ENCODE data around the gene PPIL6.
A peak's percentile ranks its signal among the peaks of the same experiment; 100 is the strongest.
"Not testable (repeated sequence)": the region's sequence is repeated elsewhere in the genome, so short reads cannot be mapped to it uniquely, and the experiment has no call there.

PPIL6 gene

DNA sequence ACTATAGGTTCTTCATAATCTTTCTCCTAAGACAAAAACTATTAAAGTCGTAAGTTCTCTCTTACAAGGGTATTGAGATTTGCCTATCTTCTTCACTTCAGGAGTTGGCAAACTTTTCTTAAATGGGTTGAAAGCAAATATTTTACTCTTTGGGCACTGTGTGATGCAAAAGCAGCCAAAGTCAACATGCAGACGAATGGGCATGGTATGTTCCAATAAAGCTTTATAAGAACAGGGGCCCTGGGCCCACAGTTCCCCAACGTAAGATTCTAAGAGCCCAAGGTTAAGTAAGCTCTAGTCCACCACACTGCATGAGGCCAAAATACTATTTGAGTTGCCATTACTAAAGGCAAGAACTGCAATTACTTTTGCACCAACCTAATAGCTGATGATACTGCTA is 69.6 kb downstream of the PPIL6 start:
- DNase-seq (ENCODE audit: insufficient read length, low spot score) = no peak
- TF ChIP-seq POLR2A (IDR thresholded peaks at IDR 0.05; ENCODE audit: low read depth, low read length) (no peak), PAX5 (IDR thresholded peaks at IDR 0.05; ENCODE audit: insufficient read depth, low read length, severe bottlenecking) (no peak), TAF1 (IDR thresholded peaks at IDR 0.05; ENCODE audit: low read depth, low read length) (no peak), POLR2AphosphoS5 (IDR thresholded peaks at IDR 0.05; ENCODE audit: low read depth, low read length) (no peak; the same call in 1 of the 2 replicates), POU2F2 (IDR thresholded peaks at IDR 0.05; ENCODE audit: low read depth, low read length) (no peak), SPI1 (IDR thresholded peaks at IDR 0.05; ENCODE audit: low read depth, low read length) (no peak)
- no peak for FAIRE-seq

DNA sequence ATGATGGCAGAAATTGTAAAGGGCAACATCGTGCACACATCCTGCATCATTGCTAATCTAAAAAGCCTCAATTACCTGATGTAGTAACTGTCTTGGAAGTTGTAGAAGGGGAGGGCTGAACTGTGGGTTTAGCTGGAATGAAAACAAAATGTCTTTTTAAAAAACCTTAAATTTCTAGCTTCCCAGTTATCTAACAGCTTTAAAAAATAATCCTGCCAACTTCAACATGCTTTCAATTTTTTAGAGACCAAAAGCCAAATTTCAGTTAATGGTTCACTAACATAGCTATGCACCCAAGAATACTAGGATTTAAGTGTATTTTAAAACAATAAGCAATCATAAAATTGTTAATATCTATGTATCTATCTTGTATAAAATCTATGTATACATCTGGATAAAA is 70.1 kb downstream of the PPIL6 start:
- no peak for TF ChIP-seq POLR2AphosphoS5 (IDR thresholded peaks at IDR 0.05; ENCODE audit: low read depth, low read length)
- TF ChIP-seq POLR2A (IDR thresholded peaks at IDR 0.05; ENCODE audit: low read depth, low read length) = no peak
- no peak for TF ChIP-seq SPI1 (IDR thresholded peaks at IDR 0.05; ENCODE audit: low read depth, low read length)
- TF ChIP-seq POU2F2 (IDR thresholded peaks at IDR 0.05; ENCODE audit: low read depth, low read length) = no peak
- TF ChIP-seq PAX5 (IDR thresholded peaks at IDR 0.05; ENCODE audit: insufficient read depth, low read length, severe bottlenecking) = no peak
- TF ChIP-seq TAF1 (IDR thresholded peaks at IDR 0.05; ENCODE audit: low read depth, low read length) = no peak
- DNase-seq (ENCODE audit: insufficient read length, low spot score) (no peak), FAIRE-seq (no peak)

DNA sequence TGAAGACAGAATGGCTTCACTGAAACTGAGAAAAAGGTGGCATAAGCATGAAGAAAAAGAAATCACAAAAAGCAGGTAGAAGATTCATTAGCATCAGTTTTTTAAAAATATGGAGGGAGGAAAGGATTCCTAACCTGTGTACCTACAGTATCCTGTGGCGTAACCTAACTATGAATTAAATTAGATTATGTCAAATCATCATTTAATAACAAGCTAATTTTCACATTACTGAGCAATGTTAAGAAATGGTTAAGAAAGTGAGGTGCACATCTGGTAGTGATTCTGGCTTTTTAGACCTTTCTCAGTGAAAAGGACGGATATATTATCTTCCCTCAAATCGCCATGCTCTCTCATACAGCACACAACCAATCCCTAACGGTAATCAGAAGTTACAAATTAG is 70.7 kb downstream of the PPIL6 start:
- no peak for FAIRE-seq
- no peak for DNase-seq (ENCODE audit: insufficient read length, low spot score)
- no peak for TF ChIP-seq TAF1 (IDR thresholded peaks at IDR 0.05; ENCODE audit: low read depth, low read length)
- TF ChIP-seq POLR2AphosphoS5 (IDR thresholded peaks at IDR 0.05; ENCODE audit: low read depth, low read length) = no peak
- TF ChIP-seq POLR2A (IDR thresholded peaks at IDR 0.05; ENCODE audit: low read depth, low read length) = no peak
- no peak for TF ChIP-seq POU2F2 (IDR thresholded peaks at IDR 0.05; ENCODE audit: low read depth, low read length)
- no peak for TF ChIP-seq SPI1 (IDR thresholded peaks at IDR 0.05; ENCODE audit: low read depth, low read length)
- no peak for TF ChIP-seq PAX5 (IDR thresholded peaks at IDR 0.05; ENCODE audit: insufficient read depth, low read length, severe bottlenecking)

DNA sequence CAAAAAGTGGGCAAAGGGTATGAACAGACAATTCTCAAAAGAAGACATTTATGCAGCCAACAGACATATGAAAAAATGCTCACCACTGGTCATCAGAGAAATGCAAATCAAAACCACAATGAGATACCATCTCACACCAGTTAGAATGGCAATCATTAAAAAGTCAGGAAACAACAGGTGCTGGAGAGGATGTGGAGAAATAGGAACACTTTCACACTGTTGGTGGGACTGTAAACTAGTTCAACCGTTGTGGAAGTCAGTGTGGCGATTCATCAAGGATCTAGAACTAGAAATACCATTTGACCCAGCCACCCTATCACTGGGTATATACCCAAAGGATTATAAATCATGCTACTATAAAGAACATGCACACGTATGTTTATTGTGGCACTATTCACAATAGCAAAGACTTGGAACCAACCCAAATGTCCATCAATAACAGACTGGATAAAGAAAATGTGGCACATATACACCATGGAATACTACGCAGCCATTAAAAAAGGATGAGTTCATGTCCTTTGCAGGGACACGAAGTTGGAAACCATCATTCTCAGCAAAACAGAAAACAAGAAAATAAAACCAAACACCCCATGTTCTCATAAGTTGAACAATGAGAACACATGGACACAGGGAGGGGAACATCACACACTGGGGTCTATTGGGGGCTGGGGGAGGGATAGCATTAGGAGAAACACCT is 75.9 kb downstream of the PPIL6 start:
- not testable (repeated sequence) for FAIRE-seq

DNA sequence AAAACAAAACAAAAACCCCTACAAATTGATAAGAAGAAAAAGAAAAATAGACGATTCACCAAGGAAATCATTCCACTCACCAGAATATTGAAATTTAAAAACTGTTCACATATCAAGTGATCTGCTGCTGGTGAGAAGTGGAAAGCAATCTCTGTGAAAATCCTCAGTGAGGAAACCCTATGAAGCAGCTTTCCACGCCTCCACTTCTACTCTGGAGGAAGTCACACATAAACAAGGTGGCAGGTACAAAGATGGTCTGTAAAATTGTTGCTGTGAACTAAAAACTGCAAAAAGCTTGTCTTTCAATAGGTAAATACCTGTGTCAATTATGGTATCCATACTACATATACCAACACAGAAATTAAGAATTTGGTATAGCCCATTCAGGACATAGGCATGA is 76.7 kb downstream of the PPIL6 start:
- DNase-seq (ENCODE audit: insufficient read length, low spot score) (no peak), FAIRE-seq (no peak)
- TF ChIP-seq TAF1 (IDR thresholded peaks at IDR 0.05; ENCODE audit: low read depth, low read length) (no peak), SPI1 (IDR thresholded peaks at IDR 0.05; ENCODE audit: low read depth, low read length) (no peak), POLR2AphosphoS5 (IDR thresholded peaks at IDR 0.05; ENCODE audit: low read depth, low read length) (no peak), POU2F2 (IDR thresholded peaks at IDR 0.05; ENCODE audit: low read depth, low read length) (no peak), POLR2A (IDR thresholded peaks at IDR 0.05; ENCODE audit: low read depth, low read length) (no peak), PAX5 (IDR thresholded peaks at IDR 0.05; ENCODE audit: insufficient read depth, low read length, severe bottlenecking) (no peak)

More for the DNA sequence above, 75.9 kb downstream of the PPIL6 start:
- not testable (repeated sequence) for DNase-seq (ENCODE audit: insufficient read length, low spot score)
- 0 out of 2 replicates have a peak, but pooled peaks have one; percentile 11 for TF ChIP-seq POLR2AphosphoS5 (IDR thresholded peaks at IDR 0.05; ENCODE audit: low read depth, low read length)

DNA sequence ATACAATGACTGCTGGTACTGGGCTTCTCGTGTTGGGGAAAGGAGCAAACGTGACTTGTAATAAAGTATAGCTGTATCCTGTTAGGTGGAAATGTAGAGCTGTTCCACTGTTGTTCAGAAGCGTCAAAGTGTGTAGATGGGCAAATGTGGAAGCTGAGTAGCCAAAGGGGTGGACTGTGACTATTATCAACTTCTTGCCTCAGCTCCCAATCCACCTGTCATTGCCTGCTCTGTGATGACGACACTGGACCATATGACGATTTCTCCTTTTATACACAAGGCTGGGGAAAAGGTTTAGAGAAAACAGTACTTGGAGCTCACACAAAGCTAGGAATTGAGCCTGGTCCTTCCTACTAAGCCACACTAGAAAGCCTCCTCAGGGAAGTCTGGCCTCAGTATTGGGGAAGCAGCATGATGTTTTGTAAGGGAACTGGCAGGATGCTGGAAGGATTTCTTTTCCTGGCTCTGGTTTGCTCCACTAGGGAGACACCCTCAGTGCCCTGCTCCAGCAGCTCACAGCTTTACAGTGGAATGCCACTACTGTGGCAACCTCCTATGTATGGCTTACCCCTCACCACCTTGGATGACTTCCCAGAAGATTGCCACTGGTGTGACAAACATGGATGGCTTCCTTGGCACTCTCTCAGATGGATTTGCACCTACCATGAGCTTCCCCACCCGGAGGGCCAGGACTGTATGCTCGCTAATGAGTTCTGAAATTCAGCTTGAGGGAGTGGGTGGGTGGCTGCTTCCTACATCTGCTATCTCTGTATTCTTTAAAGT is 78.1 kb downstream of the PPIL6 start:
- TF ChIP-seq SPI1 (IDR thresholded peaks at IDR 0.05; ENCODE audit: low read depth, low read length) (no peak), POLR2AphosphoS5 (IDR thresholded peaks at IDR 0.05; ENCODE audit: low read depth, low read length) (no peak; the same call in 1 of the 2 replicates), TAF1 (IDR thresholded peaks at IDR 0.05; ENCODE audit: low read depth, low read length) (no peak), POLR2A (IDR thresholded peaks at IDR 0.05; ENCODE audit: low read depth, low read length) (no peak; the same call in 1 of the 2 replicates), PAX5 (IDR thresholded peaks at IDR 0.05; ENCODE audit: insufficient read depth, low read length, severe bottlenecking) (no peak), POU2F2 (IDR thresholded peaks at IDR 0.05; ENCODE audit: low read depth, low read length) (no peak)
- DNase-seq (ENCODE audit: insufficient read length, low spot score) (no peak), FAIRE-seq (no peak)

DNA sequence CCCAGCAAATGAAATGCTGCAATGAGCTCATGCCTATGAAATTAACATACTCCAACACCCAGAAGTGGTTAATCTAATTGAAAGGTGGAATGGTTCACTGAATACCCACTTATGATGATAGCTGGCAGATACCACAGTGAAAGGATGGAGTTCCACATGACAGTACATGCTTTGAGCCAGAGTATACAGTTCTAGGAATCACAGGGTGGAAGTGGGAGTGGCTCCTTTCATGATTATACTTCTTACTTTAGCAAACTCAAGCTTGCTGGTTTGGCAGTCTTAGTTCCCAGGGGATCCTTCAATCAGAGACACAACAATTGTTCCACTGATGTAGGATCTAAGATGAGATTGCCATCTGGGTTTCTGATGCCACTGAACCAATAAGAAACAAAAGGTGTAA is 79.6 kb downstream of the PPIL6 start:
- TF ChIP-seq SPI1 (IDR thresholded peaks at IDR 0.05; ENCODE audit: low read depth, low read length) (no peak), PAX5 (IDR thresholded peaks at IDR 0.05; ENCODE audit: insufficient read depth, low read length, severe bottlenecking) (no peak), POU2F2 (IDR thresholded peaks at IDR 0.05; ENCODE audit: low read depth, low read length) (no peak), POLR2A (IDR thresholded peaks at IDR 0.05; ENCODE audit: low read depth, low read length) (no peak), POLR2AphosphoS5 (IDR thresholded peaks at IDR 0.05; ENCODE audit: low read depth, low read length) (no peak)
- FAIRE-seq (peak; percentile 9), DNase-seq (ENCODE audit: insufficient read length, low spot score) (no peak)

DNA sequence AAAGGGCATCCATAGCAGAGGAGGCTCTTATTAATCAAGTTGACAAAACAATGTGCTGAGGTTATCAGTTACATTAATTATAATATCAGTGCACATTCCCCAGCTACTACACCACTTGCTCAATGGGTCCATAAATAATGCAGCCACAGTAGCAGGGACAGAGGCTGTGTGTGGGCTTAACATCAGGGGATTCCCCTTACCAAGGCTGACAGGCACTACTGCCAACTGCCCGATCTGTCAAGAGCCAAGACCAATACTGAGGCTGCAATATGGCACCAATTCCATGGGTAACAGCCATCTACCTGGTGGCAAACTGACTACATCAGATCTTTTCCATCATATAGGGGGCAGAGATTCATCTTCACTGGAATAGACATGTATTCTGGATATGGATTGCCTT is 80.1 kb downstream of the PPIL6 start:
- FAIRE-seq (peak; percentile 9), DNase-seq (ENCODE audit: insufficient read length, low spot score) (no peak)
- TF ChIP-seq POLR2AphosphoS5 (IDR thresholded peaks at IDR 0.05; ENCODE audit: low read depth, low read length) (no peak), TAF1 (IDR thresholded peaks at IDR 0.05; ENCODE audit: low read depth, low read length) (no peak), SPI1 (IDR thresholded peaks at IDR 0.05; ENCODE audit: low read depth, low read length) (no peak), POLR2A (IDR thresholded peaks at IDR 0.05; ENCODE audit: low read depth, low read length) (no peak), POU2F2 (IDR thresholded peaks at IDR 0.05; ENCODE audit: low read depth, low read length) (no peak), PAX5 (IDR thresholded peaks at IDR 0.05; ENCODE audit: insufficient read depth, low read length, severe bottlenecking) (no peak)

DNA sequence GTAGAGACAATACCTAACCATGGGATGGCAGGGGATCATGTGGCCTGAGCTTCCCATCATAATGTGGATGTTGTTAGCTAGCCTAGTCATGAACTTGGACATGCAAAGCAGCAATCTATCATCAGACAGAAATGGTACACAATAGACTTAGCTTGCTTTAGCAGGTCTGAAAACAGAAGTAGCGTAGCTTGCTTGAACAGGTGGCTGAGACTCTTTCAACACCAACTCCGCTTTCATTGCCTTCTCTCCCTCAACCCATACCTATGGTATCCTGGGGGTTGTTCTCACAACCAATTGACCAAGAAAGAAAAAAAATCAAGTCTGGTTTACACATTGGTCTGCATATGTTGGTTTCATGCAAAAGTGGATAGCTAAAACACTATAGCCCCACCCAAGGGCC is 81.2 kb downstream of the PPIL6 start:
- DNase-seq (ENCODE audit: insufficient read length, low spot score) (no peak), FAIRE-seq (peak; percentile 69)
- TF ChIP-seq TAF1 (IDR thresholded peaks at IDR 0.05; ENCODE audit: low read depth, low read length) (no peak), PAX5 (IDR thresholded peaks at IDR 0.05; ENCODE audit: insufficient read depth, low read length, severe bottlenecking) (no peak), POU2F2 (IDR thresholded peaks at IDR 0.05; ENCODE audit: low read depth, low read length) (no peak), POLR2AphosphoS5 (IDR thresholded peaks at IDR 0.05; ENCODE audit: low read depth, low read length) (no peak), POLR2A (IDR thresholded peaks at IDR 0.05; ENCODE audit: low read depth, low read length) (no peak), SPI1 (IDR thresholded peaks at IDR 0.05; ENCODE audit: low read depth, low read length) (no peak)

All from GM12891 (cell line).